GM18505 (cell line): ENCODE data around the gene LHX6.

Source experiments
- ATAC-seq: cut with Tn5 transposase; IDR thresholded peaks from one replicate; pipeline ENCODE4 v1.9.1; 2021; ENCODE audit not compliant: unreplicated experiment
- POLR2A ChIP-seq: IDR thresholded peaks from 4 replicates; pipeline ENCODE4 v1.6.1; 2011; ENCODE audit warnings: borderline replicate concordance; ENCODE audit not compliant: insufficient read depth, insufficient read length; ENCODE audit errors: extremely low read depth

Gene LHX6

DNA sequence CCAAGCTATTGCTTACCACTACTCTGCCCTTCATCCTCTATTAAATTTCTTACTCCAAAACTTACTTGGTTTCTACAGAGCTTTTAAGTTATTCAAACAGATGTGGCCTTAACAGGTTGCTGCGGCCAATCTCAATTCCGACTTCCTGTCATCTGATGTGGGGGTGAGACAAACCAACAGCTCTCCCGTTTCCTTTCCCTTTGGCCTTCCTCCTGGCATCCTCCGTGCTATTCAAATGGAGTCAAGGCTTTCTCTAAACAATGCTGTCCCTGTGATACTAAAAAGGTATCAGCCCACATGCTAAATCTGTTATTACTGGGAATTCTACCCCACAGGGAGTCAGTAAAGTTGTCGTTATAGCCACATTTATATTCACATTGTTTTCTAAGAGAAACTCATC lies 24.0 kb upstream of the LHX6 start:
- no peak for ATAC-seq
- TF ChIP-seq POLR2A, result no peak

DNA sequence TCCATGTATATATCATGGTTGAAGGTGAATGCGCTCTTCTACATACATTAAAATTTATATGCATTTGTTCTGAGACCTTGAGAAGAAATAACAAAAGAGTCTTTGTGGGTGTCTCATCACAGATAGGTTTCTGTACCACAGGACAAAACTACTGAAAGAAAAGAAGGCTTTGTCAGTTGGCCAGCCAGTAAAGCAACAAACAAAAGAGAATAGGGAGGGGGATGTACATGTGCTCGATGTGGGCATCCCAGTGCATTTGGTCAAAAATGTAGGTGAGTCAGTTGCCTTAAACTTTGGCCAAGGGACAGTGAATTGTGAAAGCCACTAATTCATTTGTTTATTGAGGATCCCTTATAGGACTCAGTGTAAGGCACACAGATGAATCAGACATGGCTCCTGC lies 22.6 kb upstream of the LHX6 start:
- no peak for TF ChIP-seq POLR2A
- ATAC-seq, result no peak

DNA sequence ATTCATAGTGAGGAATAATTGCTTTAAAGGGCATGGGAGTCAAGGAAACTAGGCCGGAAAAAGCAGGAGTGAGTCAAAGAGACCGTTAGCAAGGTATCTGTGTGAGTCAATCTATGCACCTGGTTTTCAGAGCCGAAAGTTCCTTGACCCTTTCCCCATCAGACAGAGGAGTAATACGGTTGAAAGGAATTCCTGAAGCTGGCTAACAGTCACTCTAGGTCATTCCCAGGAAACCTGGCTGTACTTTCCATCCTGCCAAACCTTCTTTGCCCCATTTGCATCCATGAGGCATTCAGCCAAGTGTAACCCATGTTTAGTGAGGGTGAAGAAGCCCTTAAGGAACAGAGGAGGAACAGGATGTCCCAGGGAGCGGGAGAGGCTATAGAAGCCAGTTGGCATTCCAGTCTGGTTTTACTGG lies 19.7 kb upstream of the LHX6 start:
- ATAC-seq, result no peak
- TF ChIP-seq POLR2A, result no peak

DNA sequence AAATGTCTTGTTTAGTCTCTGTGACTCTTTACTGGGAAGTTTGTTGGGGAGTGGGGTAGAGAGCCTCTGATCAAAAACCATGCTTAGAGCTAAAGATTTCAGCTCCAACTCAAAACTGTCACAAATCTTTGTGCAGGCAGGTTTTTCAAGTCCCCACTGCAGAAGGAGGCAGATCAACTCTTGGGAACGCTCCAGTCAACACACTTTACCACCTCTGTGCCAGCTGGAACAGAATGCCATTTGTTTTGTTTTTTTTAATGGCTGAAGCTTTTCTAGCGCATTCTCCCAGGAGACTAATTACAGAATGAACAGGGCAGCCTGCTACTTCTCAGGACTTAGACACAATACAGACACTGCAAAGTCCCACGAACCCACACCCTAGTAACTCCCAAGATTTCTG lies 17.9 kb upstream of the LHX6 start:
- no peak for ATAC-seq
- no peak for TF ChIP-seq POLR2A

DNA sequence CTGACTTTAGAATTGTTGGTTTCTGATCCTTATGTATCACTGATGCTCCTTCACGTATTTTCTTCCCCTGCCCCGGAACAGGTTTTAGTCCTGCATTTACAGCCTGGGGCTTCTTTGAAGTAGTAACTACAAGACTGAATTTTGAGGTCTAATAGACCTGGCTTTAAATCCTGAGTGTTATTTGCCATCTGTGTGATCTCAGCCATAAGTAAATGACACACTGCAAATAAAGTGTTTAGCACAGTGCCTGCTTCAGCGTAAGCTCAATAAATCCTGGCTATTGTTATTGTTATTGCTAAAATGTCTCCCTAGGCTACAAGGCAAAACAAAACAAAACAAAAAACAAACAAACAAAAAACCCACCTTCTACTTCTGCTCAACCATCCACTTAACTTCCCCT lies 15.6 kb upstream of the LHX6 start:
- no peak for TF ChIP-seq POLR2A
- no peak for ATAC-seq

DNA sequence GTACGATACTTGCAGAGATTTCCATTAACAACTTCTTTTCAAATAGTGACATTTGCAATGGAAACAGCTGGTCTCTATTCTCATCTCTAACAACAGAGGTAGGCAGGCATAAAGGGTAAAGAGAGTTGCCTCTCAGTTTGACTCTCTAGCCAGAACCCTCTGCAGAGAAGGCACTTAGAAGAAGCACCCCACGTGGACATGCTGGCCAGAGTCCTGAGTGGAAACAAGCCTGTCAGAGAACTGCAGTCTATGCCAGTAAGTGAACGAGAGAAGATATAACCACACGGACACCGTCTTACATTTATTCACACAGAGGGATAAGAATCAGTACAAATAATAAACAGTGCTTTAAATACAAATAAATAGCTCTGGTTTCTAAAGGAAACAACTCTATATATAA lies 11.0 kb upstream of the LHX6 start:
- ATAC-seq, result no peak
- TF ChIP-seq POLR2A, result no peak

DNA sequence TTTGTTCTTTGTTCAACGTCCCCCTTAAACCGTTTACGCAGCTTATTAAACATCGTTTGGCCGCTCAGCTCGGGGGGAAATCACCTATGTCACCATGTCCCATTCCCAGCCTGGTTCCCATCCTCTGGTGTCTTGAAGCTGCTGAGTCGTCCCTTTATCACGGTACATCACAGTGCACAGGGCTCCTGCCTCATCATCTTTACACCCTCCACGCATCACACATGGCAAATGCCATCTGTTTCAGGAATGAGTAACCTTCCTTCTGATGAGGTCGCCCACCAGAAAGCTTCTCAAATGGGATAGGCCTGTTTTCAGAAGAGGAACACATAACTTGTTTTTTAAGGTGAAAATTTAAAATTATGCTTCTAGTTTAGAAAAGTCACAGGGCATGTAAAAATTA lies 7.9 kb upstream of the LHX6 start:
- ATAC-seq, result no peak
- no peak for TF ChIP-seq POLR2A

DNA sequence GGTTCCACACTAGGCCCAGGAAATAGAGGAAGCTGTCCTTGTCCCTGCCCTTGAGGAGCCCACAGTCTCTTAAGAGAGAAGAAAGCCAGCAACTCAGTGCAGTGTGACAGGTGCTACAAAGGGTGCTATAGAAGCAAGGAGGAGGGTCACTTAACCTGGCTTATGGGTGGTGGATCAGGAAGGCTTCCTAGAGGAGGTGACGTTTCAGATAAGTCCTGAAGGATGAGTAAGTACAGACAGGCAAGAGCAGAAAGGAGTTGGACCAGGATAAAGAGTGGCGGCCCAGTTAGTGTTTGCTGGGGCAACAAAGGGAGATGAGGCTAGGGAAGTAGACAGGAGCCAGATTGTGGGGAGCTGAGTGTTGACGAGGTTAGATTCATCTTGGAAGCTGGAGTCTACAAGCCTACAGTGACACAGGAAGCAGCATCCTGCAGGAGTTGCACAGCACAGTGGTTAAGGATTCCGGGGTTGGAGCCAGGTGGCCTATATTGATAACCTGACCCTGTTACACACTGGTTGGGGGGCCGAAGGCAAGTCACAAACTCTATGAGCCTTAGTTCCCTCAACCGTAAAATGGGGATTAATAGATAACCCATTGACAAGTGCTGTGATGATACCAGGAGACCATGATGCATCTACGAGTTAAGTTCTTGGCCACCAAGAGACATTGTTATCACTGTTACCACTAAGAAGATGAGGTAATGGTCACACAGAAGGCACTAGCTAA lies 5.4 kb upstream of the LHX6 start:
- no peak for ATAC-seq
- TF ChIP-seq POLR2A, result no peak

DNA sequence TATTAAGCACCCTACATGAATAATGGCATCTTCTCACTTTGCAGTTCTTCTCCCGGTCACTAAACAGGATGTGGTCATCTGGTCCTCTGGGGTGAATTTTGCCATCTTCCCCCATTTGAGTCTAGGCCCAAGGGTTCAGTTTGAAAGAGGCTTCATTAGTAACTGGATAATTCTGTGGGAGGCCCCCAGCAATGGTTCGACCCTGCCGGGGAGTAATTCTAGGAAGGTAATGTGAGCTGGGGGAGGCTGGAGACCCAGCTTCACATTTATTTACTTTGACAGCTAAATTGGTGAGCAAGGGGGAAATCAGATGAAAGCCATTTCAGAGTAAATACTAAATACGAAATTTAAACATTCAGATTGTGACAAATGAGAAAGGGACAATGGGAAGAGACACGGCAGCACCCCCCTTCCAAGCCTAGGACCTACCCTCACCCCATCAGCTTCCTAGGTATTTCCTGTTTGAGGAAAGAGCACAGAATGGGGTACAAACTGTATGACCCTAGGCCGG lies 4.1 kb upstream of the LHX6 start:
- TF ChIP-seq POLR2A, result no peak
- no peak for ATAC-seq

DNA sequence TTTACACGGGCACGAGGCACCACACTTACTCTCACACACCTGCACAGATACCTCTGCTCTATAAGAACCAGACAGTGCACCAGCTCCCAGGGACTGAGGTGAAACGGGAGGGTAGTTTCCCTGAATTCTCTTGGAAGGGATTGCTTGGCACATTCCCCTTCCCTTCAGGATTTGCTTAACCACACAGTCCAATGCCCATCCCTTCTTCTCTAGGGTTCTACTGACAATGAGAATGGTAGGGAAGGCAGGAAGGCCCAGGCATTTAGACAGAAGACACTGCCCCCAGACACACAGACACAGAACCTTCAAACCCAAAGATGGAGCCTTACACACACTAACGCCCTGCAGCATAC lies 704 bp upstream of the LHX6 start:
- ATAC-seq, result no peak
- TF ChIP-seq POLR2A, result no peak

DNA sequence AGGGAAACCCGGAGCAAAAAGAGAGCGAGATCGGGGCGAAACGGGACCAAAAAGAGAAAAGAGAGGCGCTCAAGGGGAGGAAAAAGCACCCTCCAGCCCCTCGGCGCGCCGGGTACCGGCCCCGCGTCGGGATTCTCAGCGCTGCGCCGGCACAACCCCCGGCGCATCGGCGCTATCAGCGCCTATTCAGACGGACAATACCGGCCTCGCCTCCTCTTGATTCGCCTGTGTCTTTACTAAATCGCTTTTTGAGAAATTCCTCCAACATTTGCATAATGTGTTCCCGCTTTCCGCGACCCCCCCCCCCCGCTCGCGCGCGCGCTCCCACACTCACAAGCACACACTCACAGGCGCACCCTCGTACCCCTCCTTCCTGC lies 578 bp downstream of the LHX6 start:
- TF ChIP-seq POLR2A, result no peak
- ATAC-seq, result no peak

DNA sequence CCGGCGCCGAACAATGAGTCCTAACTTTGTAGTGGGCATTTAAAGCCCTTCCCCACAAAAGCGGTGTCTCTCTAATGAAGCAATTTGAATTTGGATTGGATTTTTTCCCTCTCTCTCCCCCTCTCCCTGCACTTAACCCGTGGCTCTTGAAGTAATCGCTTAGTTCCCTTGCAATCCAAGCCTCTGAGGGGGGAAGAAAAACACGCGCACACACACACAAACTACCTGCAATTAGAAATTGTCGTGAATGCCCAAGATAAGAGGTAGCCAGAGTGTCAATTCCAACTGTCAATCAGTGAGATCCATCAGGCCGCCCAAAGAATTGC lies 1.2 kb downstream of the LHX6 start:
- ATAC-seq, result no peak
- TF ChIP-seq POLR2A, result no peak

DNA sequence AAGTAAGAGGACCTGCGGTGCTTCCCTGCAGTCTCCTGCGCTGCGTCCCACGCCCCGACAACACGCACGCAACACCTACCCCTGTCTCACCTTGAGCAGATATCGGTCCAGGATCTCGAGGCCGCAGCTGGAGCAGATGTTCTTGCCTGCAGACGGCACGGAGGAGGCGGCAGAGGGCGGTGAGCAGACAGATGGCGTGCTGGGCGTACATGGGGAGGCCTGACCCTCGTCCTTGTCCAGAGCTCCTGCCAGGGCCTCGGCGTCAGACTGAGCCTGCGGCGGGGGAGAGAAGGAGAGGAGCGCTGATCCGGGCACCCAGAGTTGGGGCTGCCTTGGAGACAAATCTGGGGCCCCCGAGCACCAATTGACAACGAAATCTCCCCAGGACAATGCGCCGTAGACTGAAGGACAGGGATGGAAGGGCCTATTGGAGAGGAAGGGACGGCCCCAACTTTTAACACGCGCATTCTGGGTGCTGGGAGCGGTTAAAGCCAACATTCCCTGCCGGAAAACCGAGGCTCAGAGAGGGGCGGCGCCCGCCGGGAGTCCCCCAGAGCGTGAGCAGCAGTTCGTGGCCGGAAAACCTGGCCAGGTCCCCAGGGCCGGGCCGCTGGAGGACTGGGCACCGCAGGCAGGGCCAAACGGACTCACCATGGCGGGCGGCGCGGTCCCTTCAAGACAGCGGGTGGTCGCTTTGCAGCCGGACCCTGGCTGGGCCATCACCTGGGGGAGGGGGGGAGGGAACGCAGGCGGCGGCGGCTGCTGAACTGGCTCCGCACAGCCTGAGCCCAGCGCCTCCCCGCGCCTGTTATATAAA lies 1.8 kb downstream of the LHX6 start:
- TF ChIP-seq POLR2A, result no peak
- no peak for ATAC-seq

DNA sequence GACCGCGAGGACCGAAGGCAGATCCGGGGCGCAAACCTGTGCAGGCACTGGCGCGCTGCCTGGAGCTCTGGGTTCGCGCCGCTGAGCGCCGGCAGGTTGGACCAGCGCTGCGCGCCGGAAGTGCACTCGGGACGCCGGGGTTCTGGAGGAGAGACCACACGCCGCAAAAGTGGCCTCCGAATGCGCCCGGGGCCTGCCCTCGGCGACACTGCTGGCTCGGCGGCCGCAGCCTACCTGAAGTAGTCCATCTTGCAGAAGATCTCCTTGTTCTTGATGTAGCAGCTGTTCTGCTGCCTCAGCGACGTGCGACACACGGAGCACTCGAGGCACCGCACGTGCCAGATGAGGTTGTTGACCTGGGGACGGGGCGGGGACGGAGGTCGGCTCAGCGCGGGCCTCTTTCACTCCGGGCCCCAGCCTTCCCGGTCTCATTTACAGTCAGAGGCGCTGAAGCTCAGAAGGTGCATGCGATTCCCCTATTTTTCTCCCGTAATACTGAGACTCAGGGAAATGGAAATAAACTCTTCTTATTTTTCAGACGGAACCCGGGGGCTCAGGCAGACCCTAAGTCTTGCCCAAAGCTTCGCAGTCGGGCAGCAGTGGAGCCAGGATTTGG lies 2.5 kb downstream of the LHX6 start:
- TF ChIP-seq POLR2A, result no peak

More for the DNA sequence above, 2.5 kb downstream of the LHX6 start:
- no peak for ATAC-seq
